HepG2 (cell line): Measurements from ENCODE around the gene BZW1. TPM values are rescaled to one million over a fixed set of nuclear protein-coding genes. Genes with fewer than 3 reads are reported as not detected.

ENCODE experiments used
- BCLAF1 ChIP-seq: fragments of 450-650 bp; IDR thresholded peaks from 2 replicates; pipeline ENCODE4 v1.6.1; 2017; ENCODE audit warnings: mild to moderate bottlenecking
- ELF3 ChIP-seq: IDR thresholded peaks from 2 replicates; pipeline ENCODE4 v1.6.1; 2016; ENCODE audit warnings: missing genetic modification reagents, missing compliant biosample characterization
- KAT7 ChIP-seq: IDR thresholded peaks from 2 replicates; pipeline ENCODE4 v1.6.1; 2018; ENCODE audit warnings: borderline replicate concordance, missing compliant biosample characterization
- KDM3A ChIP-seq: IDR thresholded peaks from 2 replicates; pipeline ENCODE4 v1.6.1; 2018; ENCODE audit warnings: low read depth, missing compliant biosample characterization
- SMYD3 ChIP-seq: sonication (generic); formaldehyde crosslinking; IDR thresholded peaks from 2 replicates; pipeline ENCODE4 v1.8.1; 2023; ENCODE audit warnings: mild to moderate bottlenecking, missing genetic modification reagents
- SNAPC2 ChIP-seq: sonication (generic); formaldehyde crosslinking; IDR thresholded peaks from 2 replicates; pipeline ENCODE4 v1.8.1; 2022; ENCODE audit warnings: mild to moderate bottlenecking, missing genetic modification reagents
- THAP11 ChIP-seq: IDR thresholded peaks from 2 replicates; pipeline ENCODE4 v1.6.1; 2016; ENCODE audit warnings: missing biosample characterization, missing genetic modification reagents
- USF2 ChIP-seq, 2 experiments: sonication (generic) in 1 of 2; formaldehyde crosslinking in 1 of 2; IDR thresholded peaks; 2 replicates each; pipeline versions ENCODE4 v1.5.1 to v1.6.1; 2011 to 2020; ENCODE audit warnings: borderline replicate concordance in 1 of 2, low read depth in 1 of 2, low read length in 1 of 2, mild to moderate bottlenecking in 1 of 2, missing genetic modification reagents in 1 of 2, moderate library complexity in 1 of 2
- ZFP36 ChIP-seq: fragments of 150-350 bp; IDR thresholded peaks from 2 replicates; pipeline ENCODE4 v1.6.1; 2018; ENCODE audit warnings: borderline replicate concordance, low read length, low read depth; ENCODE audit not compliant: partially characterized antibody
- ZNF10 ChIP-seq: sonication (generic); formaldehyde crosslinking; IDR thresholded peaks from 2 replicates; pipeline ENCODE4 v1.4.0; 2020; ENCODE audit warnings: mild to moderate bottlenecking, low read depth, missing genetic modification reagents, borderline replicate concordance
- ZNF142 ChIP-seq: sonication (generic); formaldehyde crosslinking; IDR thresholded peaks from 2 replicates; pipeline ENCODE4 v1.4.0; 2020; ENCODE audit warnings: missing genetic modification reagents
- ZNF333 ChIP-seq: sonication (generic); formaldehyde crosslinking; IDR thresholded peaks from 2 replicates; pipeline ENCODE4 v1.4.0; 2020; ENCODE audit warnings: mild to moderate bottlenecking, missing genetic modification reagents, borderline replicate concordance
- ZNF546 ChIP-seq: sonication (generic); formaldehyde crosslinking; conservative IDR thresholded peaks from 2 replicates; pipeline ENCODE4 v1.8.1; 2023; ENCODE audit warnings: mild to moderate bottlenecking, missing genetic modification reagents
- ZNF576 ChIP-seq: sonication (generic); formaldehyde crosslinking; IDR thresholded peaks from 2 replicates; pipeline ENCODE4 v1.4.0; 2020; ENCODE audit warnings: mild to moderate bottlenecking, missing genetic modification reagents
- ZNF75D ChIP-seq: sonication (generic); formaldehyde crosslinking; IDR thresholded peaks from 2 replicates; pipeline ENCODE4 v1.8.1; 2023; ENCODE audit warnings: missing genetic modification reagents, mild to moderate bottlenecking, borderline replicate concordance
- ZNF883 ChIP-seq: sonication (generic); formaldehyde crosslinking; IDR thresholded peaks from 2 replicates; pipeline ENCODE4 v1.5.1; 2020; ENCODE audit warnings: mild to moderate bottlenecking, missing genetic modification reagents; ENCODE audit errors: not compliant biosample characterization
- polyA plus RNA-seq, 8 experiments: library from polyadenylated mRNA; depleted of rRNA in 3 of 8; stranded (reverse) in 7 of 8; unstranded in 1 of 8; fragments of >200 nt; fragmentation: Illumina TruSeq in 4 of 8; extraction: Trizol in 4 of 8; gene quantifications; 2 replicates each; pipeline versions ENCODE4 v1.2.1 to v1.2.3, GENCODE V29; 2011 to 2016; ENCODE audit warnings: low read depth in 4 of 8, missing spikeins in 1 of 8, mixed read lengths in 1 of 8; ENCODE audit not compliant: insufficient read depth in 1 of 8
- total RNA-seq, 5 experiments: library from RNA; depleted of rRNA; stranded (reverse); fragments of >200 nt; fragmentation: Illumina TruSeq; extraction: Trizol; gene quantifications; 2 replicates each; pipeline ENCODE4 v1.2.3, GENCODE V29; 2016; ENCODE audit warnings: low read depth in 1 of 5

BZW1 gene
- total and polyA plus RNA-seq, 2 of the 13 experiments (the other 11 are each of a cell fraction or from before 2014, with no cell fraction given) = 106 to 384 TPM

GRCh38 chr2:200843993-200844948 is 32.6 kb downstream of the BZW1 start (continued):
- no peak for TF ChIP-seq BCLAF1
- TF ChIP-seq ELF3 (CRISPR knock-in tag) = peak; percentile 23; the same call in 1 of the 2 replicates
- peak; percentile 38 for TF ChIP-seq ZNF883 (CRISPR knock-in tag)
- TF ChIP-seq ZNF333 = peak; percentile 93; the same call in 1 of the 2 replicates
- peak; percentile 74; the same call in 1 of the 2 replicates for TF ChIP-seq ZNF576 (CRISPR knock-in tag)
- no peak for TF ChIP-seq ZNF10 (CRISPR knock-in tag)
- TF ChIP-seq SMYD3 = no peak; the same call in 1 of the 2 replicates
- no peak for TF ChIP-seq USF2 (IDR thresholded peaks at IDR 0.05; ENCODE audit: low read depth, low read length)
- no peak; the same call in none of the 2 replicates for TF ChIP-seq USF2 (CRISPR knock-in tag; IDR thresholded peaks at IDR 0.05; ENCODE audit: borderline replicate concordance)
- peak; percentile 66; the same call in 1 of the 2 replicates for TF ChIP-seq KDM3A (CRISPR knock-in tag)
- TF ChIP-seq ZNF142 (CRISPR knock-in tag) = no peak
- TF ChIP-seq ZNF546 = peak; percentile 72
- no peak for TF ChIP-seq ZFP36
- TF ChIP-seq THAP11 (CRISPR knock-in tag) = no peak
- no peak for TF ChIP-seq SNAPC2 (CRISPR knock-in tag)
- TF ChIP-seq ZNF75D (CRISPR knock-in tag) = no peak
- TF ChIP-seq KAT7 (CRISPR knock-in tag) = no peak
